ENCODE measurements around the gene ATP13A5. TPM values are rescaled to one million over a fixed set of nuclear protein-coding genes. Genes with fewer than 3 reads are reported as not detected.

The ATP13A5 gene
- total RNA-seq, 1 experiment from 2014 or later, result not detected

GRCh38 chr3:193350744-193351143 is 27.8 kb downstream of the ATP13A5 start:
- H2BK15ac ChIP-seq (ENCODE audit: low read depth, low read length), result no peak overlapping the region
- H3K27me3 Mint-ChIP-seq (ENCODE audit: low read depth), result no peaks in the 10 kb centered on the region; the same call in 1 of the 2 replicates
- peaks cover 12% of the 10 kb centered on the region for H3K4me1 ChIP-seq (ENCODE audit: insufficient read depth, low read length)
- H2BK5ac ChIP-seq (ENCODE audit: insufficient read length, low read length), result no peak overlapping the region
- H3K27ac Mint-ChIP-seq, result no peak overlapping the region
- no peak overlapping the region for H4K91ac ChIP-seq (ENCODE audit: insufficient read length, low read depth, low read length)
- no peak overlapping the region for H3K23ac ChIP-seq (ENCODE audit: insufficient read length, low read depth, low read length)
- no peak overlapping the region for H3T11ph ChIP-seq (ENCODE audit: low read length)
- H2BK120ac ChIP-seq (ENCODE audit: low read depth, low read length, poor library complexity, severe bottlenecking), result no peak overlapping the region
- H3K79me1 ChIP-seq (ENCODE audit: insufficient read depth, low read depth, low read length, poor library complexity, severe bottlenecking), result no peaks in the 10 kb centered on the region
- no peak overlapping the region for H3K4me2 ChIP-seq (ENCODE audit: insufficient read depth, insufficient read length, low read length)
- H3K23me2 ChIP-seq (ENCODE audit: insufficient read length, low read depth, low read length, poor library complexity, severe bottlenecking), result no peaks in the 10 kb centered on the region
- H3K9me3 ChIP-seq (ENCODE audit: control insufficient read depth, low read depth, low read length), result no peaks in the 10 kb centered on the region
- no peak overlapping the region for H2AK5ac ChIP-seq (ENCODE audit: insufficient read length, low read length)
- H2BK20ac ChIP-seq (ENCODE audit: low read depth, low read length, poor library complexity, severe bottlenecking), result no peak overlapping the region
- TF ChIP-seq CTCF (conservative IDR thresholded peaks at IDR 0.05), result no peak
- H3K79me2 ChIP-seq (ENCODE audit: insufficient read depth, low read length), result no peaks in the 10 kb centered on the region
- H3K4me3 Mint-ChIP-seq, result no peak overlapping the region
- no peak overlapping the region for H3K18ac ChIP-seq (ENCODE audit: insufficient read length, low read depth, low read length)
- no CpG with 5 or more reads among the region's 2 CpGs for WGBS (ENCODE audit: extremely low coverage, insufficient read length, low lambda C conversion rate)
- no peaks in the 10 kb centered on the region for H3K9me3 Mint-ChIP-seq
- H4K20me1 ChIP-seq (ENCODE audit: control insufficient read depth, insufficient read depth, insufficient read length), result no peaks in the 10 kb centered on the region
- H3K14ac ChIP-seq (ENCODE audit: insufficient read depth, low read length), result no peak overlapping the region
- no peak overlapping the region for H4K5ac ChIP-seq (ENCODE audit: insufficient read length, low read depth, low read length)
- H3K27me3 ChIP-seq (ENCODE audit: insufficient read depth, low read length), result no peaks in the 10 kb centered on the region
- no peak overlapping the region for H3K9ac ChIP-seq (ENCODE audit: extremely low read depth, insufficient read length, low read length)
- H2AFZ ChIP-seq (ENCODE audit: low read length), result no peak overlapping the region
- H3K27ac ChIP-seq (ENCODE audit: insufficient read length, low read depth, low read length), result no peak overlapping the region
- no peak overlapping the region for H3K4ac ChIP-seq (ENCODE audit: low read depth, low read length)
- H3K36me3 Mint-ChIP-seq (ENCODE audit: insufficient read depth in 1 of 3, low read depth in 3 of 3), result no peaks in the 10 kb centered on the region
- no peak for DNase-seq
- peaks cover 43 to 49% of the 10 kb centered on the region in 2 experiments for H3K4me1 Mint-ChIP-seq
- H2BK12ac ChIP-seq (ENCODE audit: insufficient read length, low read depth, low read length), result no peak overlapping the region
- H4K8ac ChIP-seq (replicated peaks; ENCODE audit: insufficient read length, low read depth, low read length), result no peak overlapping the region
- H3K56ac ChIP-seq (ENCODE audit: insufficient read length, low read depth, low read length), result no peak overlapping the region
